Measurements from ENCODE around the gene WHAMM.
"Not testable (repeated sequence)": the region's sequence is repeated elsewhere in the genome, so short reads cannot be mapped to it uniquely, and the experiment has no call there.

WHAMM gene

GRCh38 chr15:82810890-82811426, 1.5 kb downstream of the WHAMM start:
- DNase-seq (ENCODE audit: insufficient read length, low spot score) (no peak), FAIRE-seq (no peak)
- no peak for TF ChIP-seq POLR2A (IDR thresholded peaks at IDR 0.05; ENCODE audit: low read depth, low read length)

GRCh38 chr15:82812994-82813393, 3.6 kb downstream of the WHAMM start:
- TF ChIP-seq POLR2A (IDR thresholded peaks at IDR 0.05; ENCODE audit: low read depth, low read length), result no peak
- DNase-seq (ENCODE audit: insufficient read length, low spot score), result no peak
- FAIRE-seq, result no peak

- no peak for FAIRE-seq
- no peak for DNase-seq (ENCODE audit: insufficient read length, low spot score)
- no peak for TF ChIP-seq POLR2A (IDR thresholded peaks at IDR 0.05; ENCODE audit: low read depth, low read length)
These were observed 10.7 kb downstream of the WHAMM start for GRCh38 chr15:82820128-82820527.

GRCh38 chr15:82821396-82821795, 12.0 kb downstream of the WHAMM start:
- FAIRE-seq; DNase-seq (ENCODE audit: insufficient read length, low spot score): not testable (repeated sequence)

DNA sequence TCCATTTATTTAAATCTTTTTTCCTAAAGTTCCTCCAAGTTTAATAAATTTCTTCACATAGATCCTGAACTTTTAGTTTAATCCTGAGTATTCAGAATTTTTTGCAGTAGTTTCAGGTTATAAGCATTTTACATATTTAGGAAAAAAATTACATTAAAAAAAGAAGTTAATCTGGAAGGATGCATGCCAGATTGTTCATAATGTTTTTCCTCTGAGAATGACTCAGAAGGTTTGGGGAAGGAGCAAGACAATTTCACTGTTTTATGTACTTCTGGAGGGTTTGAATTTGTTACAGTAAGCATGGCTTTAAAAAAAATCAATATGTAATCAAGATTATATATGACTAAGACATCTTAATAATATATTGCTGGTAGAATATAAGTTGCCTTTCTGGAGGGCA, 12.4 kb downstream of the WHAMM start:
- not testable (repeated sequence) for FAIRE-seq; DNase-seq (ENCODE audit: insufficient read length, low spot score)

DNA sequence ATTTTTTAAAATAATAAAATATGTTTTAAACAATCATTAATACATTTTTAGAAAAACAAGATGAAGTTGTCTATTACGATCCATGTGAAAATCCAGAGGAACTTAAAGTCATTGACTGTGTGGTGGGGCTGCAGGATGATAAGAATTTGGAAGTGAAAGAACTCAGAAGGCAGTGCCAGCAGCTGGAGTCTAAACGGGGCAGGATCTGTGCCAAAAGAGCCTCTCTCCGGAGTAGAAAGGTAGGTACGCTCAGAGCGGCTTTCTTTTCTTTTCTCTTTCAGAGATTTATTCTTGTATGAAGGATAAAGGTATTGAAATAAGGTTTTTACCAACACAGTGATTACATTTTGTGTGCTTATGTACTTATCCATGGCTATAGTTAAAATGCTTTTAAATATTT, 13.6 kb downstream of the WHAMM start:
- FAIRE-seq (no peak), DNase-seq (ENCODE audit: insufficient read length, low spot score) (no peak)
- no peak for TF ChIP-seq POLR2A (IDR thresholded peaks at IDR 0.05; ENCODE audit: low read depth, low read length)

DNA sequence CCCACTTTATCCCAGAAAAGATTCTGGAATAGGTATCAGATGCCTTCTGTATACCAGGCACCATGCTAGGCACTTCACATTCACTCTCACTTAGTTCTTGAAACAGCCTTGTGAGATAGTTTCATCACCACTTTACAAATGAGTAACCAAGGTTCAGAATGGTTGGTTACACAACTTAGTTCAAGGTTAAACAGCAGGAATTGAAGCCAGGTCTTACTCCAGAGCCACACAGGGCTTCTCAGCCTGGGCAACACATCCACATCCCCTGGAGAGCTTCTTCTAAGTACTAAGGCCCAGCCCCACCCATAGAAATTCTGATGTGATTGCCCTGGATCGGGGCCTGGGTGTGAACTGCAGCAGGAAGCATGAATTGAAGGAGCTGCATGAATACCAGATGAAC, 18.6 kb downstream of the WHAMM start:
- DNase-seq (ENCODE audit: insufficient read length, low spot score), result no peak
- no peak for FAIRE-seq
- TF ChIP-seq POLR2A (IDR thresholded peaks at IDR 0.05; ENCODE audit: low read depth, low read length), result no peak

GRCh38 chr15:82829234-82829633, 19.8 kb downstream of the WHAMM start:
- TF ChIP-seq POLR2A (IDR thresholded peaks at IDR 0.05; ENCODE audit: low read depth, low read length), result no peak
- no peak for FAIRE-seq
- no peak for DNase-seq (ENCODE audit: insufficient read length, low spot score)

DNA sequence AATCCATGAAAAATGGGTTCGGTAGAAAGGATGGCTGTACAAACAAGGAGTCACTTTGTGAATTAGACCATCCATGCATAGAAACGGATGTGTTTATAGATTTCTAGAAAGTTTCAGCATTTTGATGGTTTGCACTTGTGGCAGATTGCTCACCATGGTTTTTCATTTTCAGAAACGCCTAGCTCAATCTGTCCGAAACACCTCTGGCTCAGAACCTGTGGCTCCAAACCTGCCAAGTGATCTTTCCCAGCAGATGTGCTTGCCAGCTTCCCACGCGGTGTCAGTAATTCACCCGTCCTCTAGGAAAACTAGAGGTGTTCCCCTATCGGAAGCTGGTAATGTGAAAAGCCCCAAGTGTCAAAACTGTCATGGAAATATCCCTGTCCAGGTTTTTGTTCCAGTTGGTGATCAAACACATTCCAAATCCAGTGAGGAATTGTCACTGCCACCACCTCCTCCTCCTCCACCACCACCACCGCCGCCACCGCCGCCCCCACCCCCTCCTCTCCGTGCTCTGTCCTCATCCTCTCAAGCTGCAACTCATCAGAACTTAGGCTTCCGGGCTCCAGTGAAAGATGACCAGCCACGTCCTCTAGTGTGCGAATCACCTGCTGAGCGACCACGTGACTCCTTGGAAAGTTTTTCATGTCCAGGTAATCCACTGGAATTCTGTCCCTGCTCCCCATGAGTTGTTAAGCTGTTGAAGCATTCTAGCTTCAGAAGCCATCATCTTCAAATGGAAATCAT, 21.2 kb downstream of the WHAMM start:
- no peak for DNase-seq (ENCODE audit: insufficient read length, low spot score)
- no peak for FAIRE-seq
- no peak for TF ChIP-seq POLR2A (IDR thresholded peaks at IDR 0.05; ENCODE audit: low read depth, low read length)

DNA sequence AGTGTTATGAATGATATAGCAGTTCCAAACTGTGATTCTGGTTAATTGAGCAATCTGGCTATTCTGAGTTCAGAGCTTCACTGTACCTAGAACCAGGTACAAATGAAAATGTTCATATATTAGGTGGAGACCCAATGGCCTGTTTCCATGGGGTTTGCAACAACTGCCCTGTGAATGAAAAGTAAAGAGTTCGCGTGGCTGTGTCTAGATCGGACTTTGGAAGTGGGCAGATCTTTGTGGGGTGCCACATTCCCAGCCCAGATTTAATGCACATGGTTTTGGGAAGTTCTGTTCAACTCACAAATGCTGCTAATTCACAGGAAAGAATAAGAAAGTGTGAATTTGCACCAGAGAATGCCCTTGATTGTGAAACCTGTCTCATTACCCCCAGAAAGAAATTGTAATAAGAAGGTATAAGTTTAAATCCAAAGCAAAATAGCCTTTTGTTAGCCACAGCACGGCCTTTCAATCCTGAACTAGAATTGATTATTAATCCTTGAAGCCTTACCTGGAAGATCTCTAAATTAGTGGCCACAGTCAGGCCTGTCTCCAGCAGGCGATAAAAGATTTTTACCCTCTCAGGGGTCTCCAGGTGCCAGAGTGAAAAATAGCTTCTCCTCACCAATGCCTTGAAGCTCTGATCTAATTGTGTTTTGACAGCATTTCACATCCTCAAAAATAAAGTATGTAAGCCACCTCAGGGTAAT, 22.6 kb downstream of the WHAMM start:
- FAIRE-seq (no peak), DNase-seq (ENCODE audit: insufficient read length, low spot score) (no peak)
- TF ChIP-seq POLR2A (IDR thresholded peaks at IDR 0.05; ENCODE audit: low read depth, low read length), result no peak

- FAIRE-seq (no peak), DNase-seq (ENCODE audit: insufficient read length, low spot score) (no peak)
- TF ChIP-seq POLR2A (IDR thresholded peaks at IDR 0.05; ENCODE audit: low read depth, low read length), result no peak
These were observed 23.4 kb downstream of the WHAMM start for GRCh38 chr15:82832601-82833361.

DNA sequence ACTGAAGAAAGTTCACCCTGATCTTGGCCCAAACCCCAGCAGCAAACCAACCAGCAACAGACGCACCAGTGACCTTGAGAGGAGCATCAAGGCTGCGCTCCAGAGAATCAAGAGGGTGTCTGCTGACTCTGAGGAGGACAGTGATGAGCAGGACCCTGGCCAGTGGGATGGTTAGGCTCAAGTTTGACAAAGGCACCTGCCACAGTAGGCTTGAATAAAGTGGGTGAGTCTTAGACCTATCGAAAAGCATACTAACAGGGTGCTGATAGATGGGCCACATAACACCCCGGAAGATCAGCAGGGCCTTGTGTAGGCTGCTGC, 23.9 kb downstream of the WHAMM start:
- FAIRE-seq, result no peak
- no peak for DNase-seq (ENCODE audit: insufficient read length, low spot score)
- no peak for TF ChIP-seq POLR2A (IDR thresholded peaks at IDR 0.05; ENCODE audit: low read depth, low read length)

GRCh38 chr15:82835391-82835917, 26.0 kb downstream of the WHAMM start:
- FAIRE-seq, result no peak

DNA sequence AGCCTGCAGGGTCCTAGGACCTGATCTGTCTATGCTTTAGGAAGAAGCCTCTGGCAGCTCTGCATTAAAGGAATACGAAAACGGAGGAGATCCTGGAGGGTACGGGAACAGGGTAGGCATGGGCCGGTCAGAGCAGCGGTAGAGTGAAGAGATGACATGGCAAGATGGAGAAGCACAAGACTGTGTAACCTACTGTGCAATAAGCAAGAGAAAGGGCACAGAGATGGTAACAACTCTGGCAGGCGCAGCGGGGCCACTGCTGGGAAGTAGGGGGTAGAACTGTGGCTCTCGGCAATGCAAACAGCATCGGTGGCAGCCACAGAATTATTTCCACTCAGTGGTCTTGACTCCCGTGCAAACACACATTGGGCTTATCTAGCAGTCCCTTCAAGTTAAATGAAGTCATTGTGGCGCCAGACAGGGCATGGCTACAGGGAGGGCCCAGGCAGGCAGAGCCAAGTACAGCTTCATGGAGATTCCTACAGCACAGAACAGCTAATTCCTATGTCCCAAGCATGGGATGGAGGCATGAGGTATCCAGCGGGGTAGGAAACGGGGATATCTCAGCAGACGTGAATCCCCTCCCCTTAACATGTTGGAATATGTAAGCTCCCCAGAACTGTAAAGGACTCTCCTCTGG, 28.8 kb downstream of the WHAMM start:
- no peak for TF ChIP-seq POLR2A (IDR thresholded peaks at IDR 0.05; ENCODE audit: low read depth, low read length)
- DNase-seq (ENCODE audit: insufficient read length, low spot score) (no peak), FAIRE-seq (no peak)

More at GRCh38 chr15:82835391-82835917, 26.0 kb downstream of the WHAMM start:
- DNase-seq (ENCODE audit: insufficient read length, low spot score), result no peak
- TF ChIP-seq POLR2A (IDR thresholded peaks at IDR 0.05; ENCODE audit: low read depth, low read length), result no peak

Measured in H54 (cell line).